Fibroblast of the aortic adventitia (primary cell): ENCODE data around the gene BCORL1. TPM values are rescaled to one million over a fixed set of nuclear protein-coding genes. Genes with fewer than 3 reads are reported as not detected.

Experiments used
- DNase-seq: peaks from one replicate; pipeline ENCODE4 v3.0.0-alpha.2; 2010; ENCODE audit warnings: low read depth
- H3K4me3 ChIP-seq: 2 replicates; pipeline ENCODE4 v1.5.1; 2011; ENCODE audit warnings: low read depth, mild to moderate bottlenecking, control low read depth, low read length, moderate library complexity
- total RNA-seq: library from RNA; depleted of rRNA; stranded (reverse); fragments of >200 nt; gene quantifications from 2 replicates; pipeline ENCODE4 v1.2.3, GENCODE V29; 2012; ENCODE audit warnings: low replicate concordance
- TF ChIP-seq, protein P1 (sequence below): IDR thresholded peaks from 2 replicates; pipeline ENCODE4 v1.5.1; 2011; ENCODE audit warnings: mild to moderate bottlenecking, low read length, control low read depth, inconsistent platforms; ENCODE audit not compliant: insufficient read depth

Gene BCORL1
- total RNA-seq, 1 donor, result 1.9 TPM

- TF ChIP-seq, protein P1, sequence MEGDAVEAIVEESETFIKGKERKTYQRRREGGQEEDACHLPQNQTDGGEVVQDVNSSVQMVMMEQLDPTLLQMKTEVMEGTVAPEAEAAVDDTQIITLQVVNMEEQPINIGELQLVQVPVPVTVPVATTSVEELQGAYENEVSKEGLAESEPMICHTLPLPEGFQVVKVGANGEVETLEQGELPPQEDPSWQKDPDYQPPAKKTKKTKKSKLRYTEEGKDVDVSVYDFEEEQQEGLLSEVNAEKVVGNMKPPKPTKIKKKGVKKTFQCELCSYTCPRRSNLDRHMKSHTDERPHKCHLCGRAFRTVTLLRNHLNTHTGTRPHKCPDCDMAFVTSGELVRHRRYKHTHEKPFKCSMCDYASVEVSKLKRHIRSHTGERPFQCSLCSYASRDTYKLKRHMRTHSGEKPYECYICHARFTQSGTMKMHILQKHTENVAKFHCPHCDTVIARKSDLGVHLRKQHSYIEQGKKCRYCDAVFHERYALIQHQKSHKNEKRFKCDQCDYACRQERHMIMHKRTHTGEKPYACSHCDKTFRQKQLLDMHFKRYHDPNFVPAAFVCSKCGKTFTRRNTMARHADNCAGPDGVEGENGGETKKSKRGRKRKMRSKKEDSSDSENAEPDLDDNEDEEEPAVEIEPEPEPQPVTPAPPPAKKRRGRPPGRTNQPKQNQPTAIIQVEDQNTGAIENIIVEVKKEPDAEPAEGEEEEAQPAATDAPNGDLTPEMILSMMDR, result no peak
- peak; percentile 30 for DNase-seq
- no peak overlapping the region for H3K4me3 ChIP-seq
Observed at GRCh38 chrX:130106071-130106470, 123.6 kb downstream of the BCORL1 start.

Other genes starting within 250 kb of the BCORL1 start
- gene XPNPEP2, start 243.7 kb upstream of the BCORL1 start, total RNA-seq, result 3.6 and 5.7 TPM in 2 replicates
- not detected in 2 replicates for gene SASH3, start 202.7 kb upstream of the BCORL1 start, total RNA-seq
- 7.8 and 37.1 TPM in 2 replicates for gene ZDHHC9, start 138.7 kb upstream of the BCORL1 start, total RNA-seq
- 19.1 and 34.1 TPM in 2 replicates for gene UTP14A, start 76.5 kb upstream of the BCORL1 start, total RNA-seq
- gene ELF4, start 127.9 kb downstream of the BCORL1 start, total RNA-seq, result 9.6 and 16.6 TPM in 2 replicates
- gene AIFM1, start 183.2 kb downstream of the BCORL1 start, total RNA-seq, result 18.1 and 20.9 TPM in 2 replicates
- gene RAB33A, start 189.3 kb downstream of the BCORL1 start, total RNA-seq, result 3.0 TPM in 1 of 2 replicates, not detected in the other